Stimulated activated CD4-positive, alpha-beta T cell treated with anti-CD3 and anti-CD28 coated beads, Interleukin-15, amount 100 ng/mL, for 1 hour (primary cell): ENCODE results near the gene RECK.
A peak's percentile ranks its signal among the peaks of the same experiment; 100 is the strongest.
"Not testable (repeated sequence)": the region's sequence is repeated elsewhere in the genome, so short reads cannot be mapped to it uniquely, and the experiment has no call there.

Source experiments
- DNase-seq, 2 donors: peaks; one replicate each; pipeline ENCODE4 v3.0.0-alpha.2; 2020; ENCODE audit warnings: low read depth in 1 of 2, low spot score in 1 of 2

RECK gene

GRCh38 chr9:36152741-36153438 is 116.2 kb downstream of the RECK start:
- DNase-seq, result no peak

GRCh38 chr9:36153746-36154145 is 117.0 kb downstream of the RECK start:
- no peak for DNase-seq

DNA sequence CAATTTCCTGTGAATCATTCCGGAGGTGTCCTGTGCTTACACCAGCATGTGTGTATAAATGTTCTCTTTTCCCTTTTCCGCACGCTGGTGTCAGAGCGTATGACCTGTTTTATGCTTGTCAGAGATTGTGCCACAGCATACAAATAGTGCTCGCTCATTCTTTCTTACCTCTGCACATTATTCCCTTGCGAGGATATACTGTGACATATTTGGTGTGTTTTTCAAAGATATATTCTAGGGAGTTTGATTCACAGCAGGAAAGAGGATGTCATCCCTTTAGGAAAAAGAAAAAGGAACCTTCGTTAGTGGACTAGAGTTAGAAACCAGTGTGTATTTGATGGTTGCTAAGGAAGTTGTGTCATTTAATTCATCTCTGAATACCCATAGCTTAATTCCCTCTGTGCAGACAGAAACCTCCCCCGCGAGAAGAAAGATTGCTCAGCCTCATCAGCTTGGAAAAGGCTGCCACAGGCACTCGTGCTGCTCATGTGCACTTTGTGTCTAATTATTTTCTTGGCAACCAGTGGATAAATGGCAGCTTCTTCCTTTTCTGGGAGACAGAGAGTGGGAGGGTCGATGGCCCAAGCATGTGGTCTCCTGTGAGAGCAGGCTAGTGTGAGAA is 117.7 kb downstream of the RECK start:
- no peak for DNase-seq

- DNase-seq, result no peak
Measured at GRCh38 chr9:36156116-36156515, 119.4 kb downstream of the RECK start.

- DNase-seq, result no peak
Measured at GRCh38 chr9:36158122-36158521, 121.4 kb downstream of the RECK start.

DNA sequence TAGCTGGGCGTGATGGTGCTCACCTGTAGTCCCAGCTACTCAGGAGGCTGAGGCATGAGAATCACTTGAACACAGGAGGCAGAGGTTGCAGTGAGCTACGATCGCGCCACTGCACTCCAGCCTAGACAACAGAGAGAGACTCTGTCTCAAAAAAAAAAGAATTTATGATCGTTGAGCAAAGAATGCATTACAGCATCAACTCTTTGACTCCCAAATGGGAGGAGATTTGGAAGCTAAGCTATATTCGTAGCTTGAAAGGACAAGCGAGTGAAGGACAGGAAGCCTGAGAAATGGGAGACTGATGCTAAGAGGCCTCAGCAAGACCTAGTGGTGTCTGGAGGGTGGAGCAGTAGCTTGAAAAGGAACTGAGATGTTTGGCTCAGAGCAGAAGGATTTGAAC is 122.2 kb downstream of the RECK start:
- no peak for DNase-seq

DNA sequence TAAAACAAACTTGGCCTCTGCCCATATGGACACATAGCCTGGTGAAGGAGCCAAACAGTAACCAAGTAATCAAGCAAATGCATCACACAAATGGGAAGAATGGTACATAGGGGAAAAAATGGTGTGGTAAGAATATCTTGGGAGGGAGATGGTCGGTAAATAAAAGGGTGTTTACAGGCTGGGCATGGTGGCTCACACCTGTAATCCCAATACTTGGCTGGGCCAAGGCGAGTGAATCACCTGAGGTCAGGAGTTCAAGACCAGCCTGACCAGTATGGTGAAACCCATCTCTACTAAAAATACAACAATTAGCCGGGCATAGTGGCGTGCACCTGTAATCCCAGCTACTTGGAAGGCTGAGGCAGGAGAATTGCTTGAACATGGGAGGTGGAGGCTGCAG is 122.8 kb downstream of the RECK start:
- not testable (repeated sequence) for DNase-seq

DNA sequence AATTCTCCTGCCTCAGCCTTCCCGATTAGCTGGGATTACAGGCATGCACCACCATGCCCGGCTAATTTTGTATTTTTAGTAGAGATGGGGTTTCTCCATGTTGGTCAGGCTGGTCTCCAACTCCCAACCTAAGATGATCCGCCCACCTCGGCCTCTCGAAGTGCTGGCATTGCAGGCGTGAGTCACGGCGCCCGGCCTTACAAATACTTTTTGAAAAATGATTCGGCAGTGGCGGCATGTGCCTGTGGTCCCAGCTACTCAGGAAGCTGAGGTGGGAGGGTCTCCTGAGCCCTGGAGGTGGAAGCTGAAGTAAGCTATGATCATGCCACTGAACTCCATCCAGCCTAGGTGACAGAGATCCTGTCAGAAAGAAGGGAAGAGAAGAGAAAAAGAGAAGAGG is 123.4 kb downstream of the RECK start:
- DNase-seq, result not testable (repeated sequence)

GRCh38 chr9:36161187-36161586 is 124.5 kb downstream of the RECK start:
- DNase-seq, result no peak

DNA sequence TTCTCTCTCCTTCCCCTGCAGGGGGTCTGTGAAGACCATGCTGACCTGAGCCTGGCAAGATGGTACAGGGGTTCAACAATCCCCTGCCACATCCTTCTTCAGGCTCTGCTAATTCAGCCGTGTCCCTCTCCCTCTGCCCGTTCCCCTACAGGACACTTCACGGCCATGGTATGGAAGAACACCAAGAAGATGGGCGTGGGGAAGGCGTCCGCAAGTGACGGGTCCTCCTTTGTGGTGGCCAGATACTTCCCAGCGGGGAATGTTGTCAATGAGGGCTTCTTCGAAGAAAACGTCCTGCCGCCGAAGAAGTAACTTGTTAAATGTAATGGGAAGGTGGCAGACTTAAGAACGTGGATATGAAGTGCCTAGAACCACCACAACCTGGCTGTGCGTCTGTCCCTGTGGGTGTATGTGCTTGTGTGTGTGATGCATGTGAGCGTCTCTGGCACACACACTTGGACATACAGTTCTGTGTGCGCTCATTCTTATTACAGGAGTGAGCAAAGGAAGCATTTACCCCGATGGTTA is 125.6 kb downstream of the RECK start:
- no peak for DNase-seq

DNA sequence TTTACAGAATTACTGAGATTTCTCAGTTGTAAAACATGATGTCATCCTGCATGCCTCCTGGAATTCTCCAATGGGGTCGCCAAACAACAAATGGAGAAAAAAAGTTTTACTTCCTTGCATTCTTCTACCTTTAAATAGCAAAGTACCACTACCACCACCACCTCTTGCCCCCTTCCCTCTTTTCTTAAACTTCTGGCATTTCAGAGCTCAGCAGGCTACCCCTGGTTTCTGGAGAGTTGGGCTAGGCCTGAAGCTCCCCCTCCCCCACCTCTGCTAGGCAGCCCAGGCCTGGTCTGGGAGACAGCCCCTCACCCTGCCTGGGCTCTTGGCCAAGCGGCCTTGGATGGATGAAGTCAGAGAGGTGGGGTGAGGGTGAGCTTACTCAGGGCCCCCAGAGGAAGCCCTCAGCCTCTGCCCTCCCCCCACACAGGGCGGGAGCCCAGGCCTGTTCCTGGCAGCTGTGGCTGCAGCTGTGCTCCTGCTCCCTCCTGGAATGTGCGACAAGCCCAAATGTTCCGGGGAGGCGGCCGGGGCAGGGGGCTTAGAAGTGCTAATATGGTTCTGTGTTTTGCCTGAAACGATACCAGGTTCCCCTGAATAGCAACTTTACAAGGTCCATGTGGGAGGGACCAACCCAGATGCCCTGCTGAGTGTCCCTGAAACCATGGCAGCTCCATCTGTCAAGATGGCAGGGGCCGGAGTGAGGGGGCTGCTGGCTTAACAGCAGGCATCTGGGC is 126.5 kb downstream of the RECK start:
- no peak for DNase-seq

- DNase-seq, result no peak
Measured at GRCh38 chr9:36163786-36164170, 127.1 kb downstream of the RECK start.

- DNase-seq, result no peak
Measured at GRCh38 chr9:36164372-36164771, 127.7 kb downstream of the RECK start.

DNA sequence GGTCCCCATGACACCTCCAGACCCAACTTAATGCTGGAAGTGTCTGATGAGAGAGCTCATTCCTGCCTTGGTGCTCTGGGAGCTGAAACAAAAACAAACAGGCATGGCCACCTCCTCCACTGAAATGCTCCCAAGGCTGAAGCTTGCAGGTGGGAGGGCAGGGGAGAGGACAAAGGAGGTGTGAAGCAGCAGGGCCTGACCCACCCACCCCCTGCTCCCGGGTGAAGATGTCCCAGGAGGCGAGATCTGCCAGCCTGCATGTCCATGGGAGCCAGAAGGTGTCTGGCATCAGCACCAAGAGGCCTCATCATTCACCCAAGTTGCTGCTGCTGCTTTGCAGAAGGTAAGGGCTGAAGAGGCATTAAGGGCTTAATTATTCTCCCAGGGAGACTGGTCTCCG is 128.3 kb downstream of the RECK start:
- DNase-seq, result no peak

DNA sequence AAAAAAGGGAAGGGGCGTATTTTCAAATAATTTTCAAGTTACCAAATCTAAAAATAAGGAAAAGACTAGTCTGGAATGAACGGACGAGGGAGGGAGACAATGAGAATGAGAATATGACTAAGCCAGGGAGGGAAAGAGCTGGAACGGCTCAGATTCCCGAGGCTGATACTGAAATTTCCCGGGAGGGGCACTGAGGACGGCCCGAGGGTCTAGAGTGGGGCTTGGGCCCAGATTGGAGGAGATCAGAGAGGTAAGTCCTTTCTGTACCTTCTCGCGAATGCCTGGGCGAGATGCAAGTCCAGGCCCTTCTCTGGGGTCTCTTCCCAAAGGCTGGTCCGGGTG is 129.1 kb downstream of the RECK start:
- no peak for DNase-seq

- peak; percentile 72 to 78 for DNase-seq
Measured at GRCh38 chr9:36166168-36166927, 129.6 kb downstream of the RECK start.

DNA sequence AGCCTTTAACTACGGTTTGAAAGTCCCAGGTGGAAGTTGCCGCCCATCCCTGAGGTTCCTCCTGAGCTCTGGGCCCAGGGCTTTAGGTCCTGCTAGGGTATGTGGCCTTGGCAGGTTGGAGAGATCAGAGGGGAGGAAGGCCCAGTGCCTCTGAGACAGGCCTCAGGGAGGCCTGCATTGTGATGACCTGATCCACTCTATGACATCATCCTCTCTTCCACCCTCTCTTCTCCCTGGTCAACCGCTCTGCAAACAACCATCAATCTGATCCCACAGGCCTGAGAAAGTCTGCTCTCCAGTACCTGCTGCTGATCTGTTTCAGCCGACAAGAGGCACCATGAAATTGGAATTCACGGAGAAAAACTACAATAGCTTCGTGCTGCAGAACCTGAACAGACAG is 132.5 kb downstream of the RECK start, which contains the start of gene CCIN:
TSS of gene CCIN (plus strand) at position 223 of the 400 bp plus-strand sequence. CDS start at position 338, 115 bp downstream.
- DNase-seq, result no peak

- no peak for DNase-seq
Measured at GRCh38 chr9:36169708-36170107, 133.0 kb downstream of the RECK start.

DNA sequence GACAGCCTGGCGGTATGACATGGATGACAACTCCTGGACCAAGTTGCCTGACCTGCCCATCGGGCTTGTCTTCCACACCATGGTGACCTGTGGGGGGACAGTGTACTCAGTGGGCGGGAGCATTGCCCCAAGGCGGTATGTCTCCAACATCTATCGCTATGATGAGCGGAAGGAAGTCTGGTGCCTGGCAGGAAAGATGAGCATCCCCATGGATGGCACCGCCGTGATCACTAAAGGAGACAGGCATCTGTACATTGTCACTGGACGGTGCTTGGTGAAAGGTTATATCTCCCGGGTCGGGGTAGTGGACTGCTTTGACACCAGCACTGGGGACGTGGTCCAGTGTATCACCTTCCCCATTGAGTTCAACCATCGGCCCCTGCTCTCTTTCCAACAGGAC is 133.8 kb downstream of the RECK start:
- DNase-seq, result no peak

GRCh38 chr9:36173861-36174260 is 137.1 kb downstream of the RECK start:
- no peak for DNase-seq
